Measurements from ENCODE around the gene LMBRD2.

The LMBRD2 gene

GRCh38 chr5:36057386-36057785, 94.3 kb downstream of the LMBRD2 start:
- ChIA-PET POLR2A (no interaction called here), CTCF (interaction anchor here (1.7 kb wide), 1 partner anchor 22 kb away, joined by 6 read pairs; no protein-coding TSS in a partner anchor)
- no peak for TF ChIP-seq CTCF (IDR thresholded peaks at IDR 0.05; ENCODE audit: insufficient read depth, low read length, missing control alignments)
- no peak for DNase-seq (ENCODE audit: low read depth, low spot score)
- H3K4me3 ChIP-seq (ENCODE audit: low read depth, low read length), result no peak overlapping the region

GRCh38 chr5:36056422-36056821, 95.3 kb downstream of the LMBRD2 start:
- CTCF ChIA-PET, result interaction anchor here (1.7 kb wide), 1 partner anchor 23 kb away, joined by 6 read pairs; no protein-coding TSS in a partner anchor
- POLR2A ChIA-PET, result no interaction called here
- no peak for DNase-seq (ENCODE audit: low read depth, low spot score)
- no peak overlapping the region for H3K4me3 ChIP-seq (ENCODE audit: low read depth, low read length)
- TF ChIP-seq CTCF (IDR thresholded peaks at IDR 0.05; ENCODE audit: insufficient read depth, low read length, missing control alignments), result no peak

GRCh38 chr5:36055984-36056383, 95.7 kb downstream of the LMBRD2 start:
- no peak for DNase-seq (ENCODE audit: low read depth, low spot score)
- ChIA-PET POLR2A (no interaction called here), CTCF (interaction anchor here (1.7 kb wide), 1 partner anchor 23 kb away, joined by 6 read pairs; no protein-coding TSS in a partner anchor)
- H3K4me3 ChIP-seq (ENCODE audit: low read depth, low read length), result no peak overlapping the region
- TF ChIP-seq CTCF (IDR thresholded peaks at IDR 0.05; ENCODE audit: insufficient read depth, low read length, missing control alignments), result no peak

GRCh38 chr5:36054647-36055046, 97.0 kb downstream of the LMBRD2 start:
- POLR2A ChIA-PET, result no interaction called here
- no peak for DNase-seq (ENCODE audit: low read depth, low spot score)
- H3K4me3 ChIP-seq (ENCODE audit: low read depth, low read length), result no peak overlapping the region
- CTCF ChIA-PET, result no interaction called here
- no peak for TF ChIP-seq CTCF (IDR thresholded peaks at IDR 0.05; ENCODE audit: insufficient read depth, low read length, missing control alignments)

GRCh38 chr5:36052538-36052937, 99.1 kb downstream of the LMBRD2 start:
- ChIA-PET CTCF (no interaction called here), POLR2A (no interaction called here)
- no peak for TF ChIP-seq CTCF (IDR thresholded peaks at IDR 0.05; ENCODE audit: insufficient read depth, low read length, missing control alignments)
- no peak for DNase-seq (ENCODE audit: low read depth, low spot score)
- H3K4me3 ChIP-seq (ENCODE audit: low read depth, low read length), result no peak overlapping the region

GRCh38 chr5:36049949-36050348, 101.7 kb downstream of the LMBRD2 start:
- CTCF ChIA-PET, result no interaction called here
- H3K4me3 ChIP-seq (ENCODE audit: low read depth, low read length), result no peak overlapping the region
- no peak for DNase-seq (ENCODE audit: low read depth, low spot score)
- TF ChIP-seq CTCF (IDR thresholded peaks at IDR 0.05; ENCODE audit: insufficient read depth, low read length, missing control alignments), result no peak
- POLR2A ChIA-PET, result no interaction called here
